Right renal cortex interstitium (tissue), 3 donors: ENCODE measurements around the gene ZFYVE28. TPM values are rescaled to one million over a fixed set of nuclear protein-coding genes. Genes with fewer than 3 reads are reported as not detected.

ENCODE experiments used
- DNase-seq, 3 donors: peaks; one replicate each; pipeline ENCODE4 v3.0.0-alpha.2; 2013; ENCODE audit warnings: low read depth in 3 of 3, low spot score in 2 of 3
- polyA plus RNA-seq, 3 donors: library from polyadenylated mRNA; unstranded; fragments of 120-200 nt; gene quantifications; one replicate each; pipeline ENCODE4 v1.2.1, GENCODE V29; 2013; ENCODE audit not compliant: insufficient read length in 3 of 3

ZFYVE28 gene
- polyA plus RNA-seq, 3 donors: 1.7 to 1.8 (median 1.8) TPM

DNA sequence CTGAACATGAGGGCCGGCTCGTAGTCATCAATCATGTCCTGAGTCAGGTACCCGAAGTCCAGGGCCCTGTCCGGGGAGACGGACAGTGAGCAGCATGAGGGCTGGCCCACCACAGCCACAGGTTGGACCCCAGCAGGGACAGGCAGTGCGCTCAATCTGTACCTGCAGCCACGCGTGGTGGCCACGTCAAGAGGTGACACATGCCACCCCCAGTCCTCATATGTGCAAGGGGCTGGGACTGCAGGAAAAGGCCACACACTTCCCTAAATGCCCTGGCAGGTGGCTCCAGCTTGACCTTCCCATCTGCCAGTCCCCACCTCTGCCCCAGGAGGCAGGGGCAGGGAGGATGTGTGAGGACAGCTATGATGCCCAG lies 82.7 kb downstream of the ZFYVE28 start:
- no peak for DNase-seq

DNA sequence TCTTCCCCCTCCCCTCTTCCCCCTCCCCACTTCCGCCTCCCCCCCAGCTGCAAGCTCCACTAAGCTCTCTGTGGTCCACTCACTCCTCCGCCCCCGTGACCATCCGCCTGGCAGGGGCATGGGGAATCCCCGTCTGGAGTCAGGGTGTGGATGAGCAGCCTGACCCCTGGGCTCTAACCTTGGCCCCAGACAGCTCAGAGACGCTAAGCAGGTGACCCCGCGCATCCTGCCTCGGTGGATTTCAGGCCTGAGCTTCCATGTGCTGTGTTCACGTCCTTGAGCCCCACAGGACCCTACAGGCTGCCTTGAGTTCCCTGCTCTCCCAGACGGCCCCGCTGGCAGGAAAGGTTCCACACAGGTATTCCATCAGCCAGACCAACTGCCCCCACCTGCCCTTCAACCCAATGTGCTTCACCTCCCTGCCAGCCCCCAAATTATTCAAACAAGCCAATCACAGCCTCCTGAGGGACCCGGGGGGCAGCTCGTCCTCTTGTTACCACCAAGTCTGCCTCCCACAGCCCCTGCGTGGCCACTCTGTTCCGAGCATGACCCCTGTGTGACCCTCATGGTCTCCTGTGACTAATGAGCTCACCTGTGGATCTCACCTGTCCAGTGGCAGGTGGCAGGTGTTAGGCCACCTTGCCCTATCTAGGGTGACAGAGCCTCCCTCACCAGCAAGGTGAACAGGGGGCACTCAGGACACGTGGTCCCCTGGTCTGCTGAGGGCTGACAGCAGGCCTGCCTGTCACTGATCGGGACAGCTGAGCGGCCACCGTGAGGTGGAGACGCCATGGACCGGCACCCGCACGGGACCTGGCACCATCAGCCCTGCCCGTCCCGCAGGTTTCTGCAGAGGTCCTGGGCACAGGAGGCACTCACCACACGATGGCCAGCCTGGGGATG lies 83.4 kb downstream of the ZFYVE28 start:
- no peak for DNase-seq

DNA sequence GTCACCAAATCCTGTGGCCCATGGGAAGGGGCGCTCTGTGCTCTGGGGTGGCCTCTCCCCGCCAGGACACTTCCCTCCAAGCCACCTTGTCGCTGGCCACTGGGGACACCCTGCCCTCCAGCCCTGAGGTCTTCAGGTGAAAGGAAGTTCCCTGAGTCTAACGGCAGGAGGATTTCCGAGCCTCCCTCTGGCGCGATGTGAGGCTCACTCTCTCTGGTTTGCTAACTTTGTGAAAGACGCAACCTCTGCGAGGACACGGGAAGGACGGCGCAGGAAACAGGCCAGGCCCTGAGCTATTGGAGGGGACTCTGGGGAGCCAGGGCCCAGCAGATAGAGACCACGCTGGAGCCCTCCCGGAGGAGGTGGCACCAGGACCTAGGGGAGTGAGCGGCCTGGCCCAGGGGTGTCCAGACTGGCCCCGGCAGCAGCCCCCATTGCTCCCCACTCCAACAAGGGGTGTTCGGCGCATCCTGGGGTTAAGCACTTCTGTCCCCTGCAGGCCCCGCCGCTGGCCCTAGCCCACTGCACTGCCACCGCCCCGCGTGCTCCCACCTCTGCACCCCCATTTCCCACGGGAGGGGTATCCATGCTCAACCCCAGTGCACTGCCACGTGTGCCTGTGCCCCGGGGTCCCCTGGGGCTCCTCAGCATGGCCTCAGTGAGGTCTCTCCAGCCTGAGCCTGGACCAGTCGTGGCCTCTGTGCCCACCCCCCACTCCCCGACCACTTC lies 84.4 kb downstream of the ZFYVE28 start:
- no peak for DNase-seq

DNA sequence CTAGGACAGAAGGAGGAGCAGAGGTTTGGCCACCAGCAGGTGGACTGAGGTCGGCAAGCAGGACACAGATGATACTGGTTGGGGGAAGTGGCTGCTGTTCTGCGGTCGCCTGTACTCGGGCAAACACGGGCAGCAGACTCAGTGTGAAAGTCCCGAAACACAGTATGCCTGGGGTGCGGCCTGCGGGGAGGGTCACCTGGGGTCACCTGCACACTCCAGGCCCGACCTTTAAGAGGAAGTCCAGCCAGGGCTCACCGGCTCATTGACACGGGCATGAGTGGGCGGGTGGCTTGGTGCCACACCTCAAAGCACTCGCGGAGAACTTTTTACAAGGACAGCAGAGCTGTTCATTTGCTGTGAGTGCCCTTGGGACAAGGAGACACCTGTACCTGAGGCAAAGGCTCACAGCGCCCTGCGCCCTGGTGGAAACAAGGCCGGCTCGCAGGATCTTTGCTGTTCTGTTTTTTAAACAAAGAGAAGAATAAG lies 85.0 kb downstream of the ZFYVE28 start:
- no peak for DNase-seq

DNA sequence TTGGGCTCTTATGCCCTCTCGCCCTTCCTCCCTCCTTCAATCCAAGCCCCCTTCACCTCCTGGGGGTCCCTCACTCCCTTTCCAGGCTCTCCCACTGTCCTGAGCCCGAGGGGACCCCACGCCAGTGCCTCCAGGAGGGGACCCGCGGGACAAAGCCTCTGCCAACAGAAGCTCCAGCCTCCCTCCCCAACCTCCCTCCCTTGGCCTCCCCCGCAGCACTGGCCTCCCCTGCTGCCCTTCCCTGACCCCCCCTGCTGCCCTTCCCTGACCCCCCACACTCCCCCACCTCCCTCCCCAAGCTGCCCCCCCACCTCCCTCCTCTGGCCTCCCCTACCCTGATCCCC lies 85.5 kb downstream of the ZFYVE28 start:
- DNase-seq: no peak

DNA sequence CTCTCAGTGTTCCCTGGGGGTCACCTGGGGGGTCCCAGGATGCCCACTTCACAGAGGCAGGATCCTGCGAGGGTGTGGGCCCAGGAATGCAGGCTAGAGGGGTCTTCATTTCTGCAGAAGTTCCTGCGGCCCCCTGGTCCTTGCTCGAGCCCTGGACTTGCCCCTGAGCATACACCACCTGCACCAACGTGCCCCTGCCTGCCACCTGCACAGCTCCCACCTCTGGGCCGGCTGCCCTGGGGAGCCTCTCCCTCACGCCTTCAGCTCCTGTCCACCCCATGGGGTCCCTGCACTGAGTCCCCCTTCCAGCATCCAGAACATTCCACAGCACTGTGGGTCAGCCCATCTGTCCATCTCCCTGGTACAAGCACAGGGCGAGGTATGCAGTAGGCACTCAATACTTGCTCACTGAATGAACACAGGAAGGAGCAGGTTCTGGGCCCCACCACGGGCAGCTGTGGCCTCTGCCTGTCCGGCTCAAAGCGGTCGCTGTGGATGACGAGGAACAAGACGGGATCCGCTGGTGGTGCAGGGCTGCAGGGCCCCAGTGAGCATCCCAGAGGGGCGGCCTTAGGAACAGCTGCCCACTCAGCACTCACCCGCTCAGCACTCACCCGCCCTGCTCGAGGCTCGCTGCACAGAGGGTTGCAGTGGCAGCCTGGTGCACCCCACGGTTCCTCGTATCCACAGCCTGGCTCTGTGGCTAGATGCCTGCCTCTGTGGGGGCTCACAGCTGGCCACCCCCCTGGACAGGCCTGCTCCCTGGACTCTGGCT lies 86.1 kb downstream of the ZFYVE28 start:
- no peak for DNase-seq

DNA sequence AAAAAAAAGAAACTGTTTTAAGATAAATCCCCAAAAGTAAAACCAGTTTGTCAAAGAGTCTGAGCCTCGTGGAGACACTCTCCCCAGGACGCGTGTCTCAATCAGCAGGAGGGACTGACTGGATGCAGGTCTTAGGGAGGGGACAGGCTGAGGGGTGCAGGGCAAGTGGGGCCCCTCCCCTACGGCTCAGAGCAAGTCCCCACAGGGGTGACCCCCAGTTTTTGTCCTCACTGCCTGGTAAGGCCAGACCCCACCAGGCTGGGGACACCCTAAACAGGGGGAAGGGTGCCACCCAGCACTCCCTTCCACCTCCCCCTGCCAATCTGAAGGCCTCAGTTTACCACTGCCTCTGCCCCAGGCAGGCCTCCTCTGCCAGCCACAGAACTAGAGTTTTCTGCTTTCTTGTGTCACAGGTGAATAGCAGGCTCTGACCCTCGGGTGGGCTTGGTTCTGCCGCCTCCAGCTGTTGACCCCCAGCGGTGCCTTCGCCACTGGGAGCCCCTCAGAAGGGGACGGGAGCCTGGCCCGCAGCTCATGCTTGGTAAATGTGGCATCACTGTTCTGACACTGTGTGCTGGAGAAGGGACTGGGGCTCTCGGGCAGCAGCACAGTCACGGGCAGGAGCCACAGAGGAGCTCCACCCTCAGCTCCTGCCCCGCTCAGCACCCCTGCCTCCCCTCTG lies 86.8 kb downstream of the ZFYVE28 start:
- DNase-seq: no peak

DNA sequence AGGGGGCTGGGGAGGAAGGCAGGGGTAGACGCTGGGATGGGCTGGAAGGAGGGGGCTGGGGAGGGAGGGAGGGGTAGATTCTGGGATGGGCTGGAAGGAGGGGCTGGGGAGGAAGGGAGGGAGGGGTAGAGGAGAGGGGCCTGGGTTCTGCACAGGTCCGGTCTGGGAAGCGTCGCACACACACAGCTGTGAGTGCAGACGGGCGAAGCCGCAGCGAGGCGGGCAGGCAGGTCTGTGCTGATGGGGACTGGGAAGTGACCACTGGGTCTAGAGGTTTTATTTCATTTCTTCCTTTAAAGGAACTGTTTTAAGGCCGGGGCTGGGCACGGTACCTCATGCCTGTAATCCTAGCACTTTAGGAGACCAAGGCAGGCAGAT lies 87.4 kb downstream of the ZFYVE28 start:
- DNase-seq: no peak

DNA sequence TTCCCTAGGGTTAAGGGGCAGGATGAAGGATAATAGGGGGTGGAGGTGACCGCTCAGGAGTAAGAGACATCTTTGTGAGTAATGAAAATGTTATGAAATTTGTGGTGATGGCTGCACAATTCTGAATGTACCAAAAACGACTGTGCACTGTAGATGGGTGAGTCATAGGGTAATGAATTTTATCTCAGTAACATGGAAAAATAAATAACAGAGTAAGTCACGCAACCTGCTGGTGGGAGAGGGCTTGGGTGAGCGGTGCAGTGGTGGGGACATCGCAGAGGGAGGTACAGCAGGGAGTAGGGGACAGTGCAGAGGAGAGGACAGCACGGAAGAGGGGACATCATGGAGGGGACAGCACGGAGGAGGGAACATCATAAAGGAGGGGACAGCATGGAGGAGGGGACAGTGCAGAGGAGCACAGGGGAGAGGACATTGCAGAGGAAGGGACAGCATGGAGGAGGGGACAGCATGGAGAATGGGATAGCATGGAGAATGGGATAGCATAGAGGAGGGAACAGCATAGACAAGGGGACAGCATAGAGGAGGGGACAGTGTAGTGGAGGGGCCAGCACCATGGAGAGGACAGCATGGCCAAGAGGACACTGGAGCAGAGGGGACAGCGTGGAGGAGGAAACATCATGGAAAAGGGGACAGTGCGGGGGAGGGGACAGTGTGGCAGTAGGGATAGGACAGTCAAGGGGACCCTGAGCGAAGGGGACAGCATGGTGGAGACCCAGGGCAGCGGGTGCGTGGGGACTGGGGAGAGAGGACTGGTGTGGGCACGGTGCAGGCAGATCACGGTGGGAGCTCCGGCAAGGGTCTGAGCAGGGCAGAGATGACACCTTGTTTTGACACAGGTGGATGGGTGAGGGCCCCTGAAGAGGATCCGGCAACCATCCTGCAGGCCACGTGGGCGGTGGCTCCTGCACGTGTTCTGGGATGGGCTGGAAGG lies 88.1 kb downstream of the ZFYVE28 start:
- no peak for DNase-seq

DNA sequence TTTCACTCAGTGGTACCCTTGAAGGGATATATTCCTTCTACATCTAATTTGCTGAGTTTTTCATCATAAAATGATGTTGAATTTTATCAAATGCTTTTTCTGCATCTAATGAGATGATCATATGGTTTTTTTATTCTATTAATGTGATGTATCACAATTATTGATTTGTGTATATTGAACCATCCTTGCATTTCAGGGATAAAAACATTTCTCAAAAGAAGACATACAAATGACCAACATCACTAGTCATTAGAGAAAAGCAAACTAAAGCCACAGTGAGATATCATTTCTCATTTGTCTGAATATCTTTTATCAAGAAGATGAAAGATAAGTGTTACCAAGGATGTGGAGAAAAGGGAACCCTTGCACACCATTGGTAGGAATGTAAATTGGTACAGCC lies 90.9 kb downstream of the ZFYVE28 start:
- DNase-seq: no peak

DNA sequence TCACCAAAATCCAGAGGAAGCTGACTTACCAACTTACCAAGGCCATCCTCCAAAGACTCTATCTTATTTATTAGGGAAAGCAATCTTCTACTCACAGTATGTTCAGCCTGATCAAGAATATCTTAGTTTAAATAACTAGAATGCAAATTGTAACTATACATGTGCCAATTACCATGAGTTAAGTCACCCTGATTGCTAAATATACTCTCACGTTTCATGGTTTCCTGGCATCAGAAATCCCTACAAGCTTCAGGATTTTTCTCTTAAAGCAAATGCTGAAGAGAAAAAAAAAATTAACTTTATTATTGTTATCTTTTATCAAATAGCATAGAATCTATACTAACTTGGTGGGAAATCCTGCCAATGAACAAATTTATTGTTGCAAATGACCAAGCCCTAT lies 93.6 kb downstream of the ZFYVE28 start:
- no peak for DNase-seq

DNA sequence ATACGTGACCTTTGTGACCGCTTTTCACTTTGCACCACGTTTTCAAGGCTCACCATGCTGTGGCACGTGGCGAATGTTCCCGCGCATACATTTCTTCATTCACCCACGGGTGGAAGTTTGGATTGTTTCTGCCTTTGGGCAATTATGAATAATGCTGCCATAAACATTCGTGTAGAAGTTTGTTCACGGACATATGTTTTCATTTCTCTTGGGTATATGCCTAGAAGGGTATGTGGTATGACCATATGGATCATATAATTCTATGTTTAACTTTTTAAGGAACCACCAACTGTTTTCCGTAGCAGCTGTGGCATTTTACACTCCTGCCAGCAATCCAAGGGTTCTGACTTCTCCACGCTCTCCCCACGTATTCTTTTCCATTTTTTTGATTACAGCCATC lies 95.6 kb downstream of the ZFYVE28 start:
- no peak for DNase-seq

DNA sequence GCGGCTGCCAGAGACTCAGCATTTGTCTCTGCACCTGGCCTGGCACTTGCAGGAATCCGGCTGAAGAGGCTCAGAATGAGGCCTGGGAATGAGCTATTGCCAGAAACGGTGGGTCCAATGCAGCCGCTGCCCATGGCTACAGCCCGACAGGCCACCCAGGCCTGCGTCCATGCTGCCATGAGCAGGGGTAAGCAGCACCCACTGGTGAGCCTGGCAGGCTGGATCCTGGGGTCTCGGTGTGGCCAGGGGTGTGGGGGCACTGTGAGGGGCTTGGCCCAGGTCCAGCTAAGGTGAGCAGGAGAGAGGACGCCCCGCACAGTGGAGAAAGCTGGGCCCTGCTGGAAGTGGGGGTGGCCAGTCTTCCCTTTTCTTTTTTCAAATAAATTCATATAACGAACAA lies 96.2 kb downstream of the ZFYVE28 start:
- no peak for DNase-seq

DNA sequence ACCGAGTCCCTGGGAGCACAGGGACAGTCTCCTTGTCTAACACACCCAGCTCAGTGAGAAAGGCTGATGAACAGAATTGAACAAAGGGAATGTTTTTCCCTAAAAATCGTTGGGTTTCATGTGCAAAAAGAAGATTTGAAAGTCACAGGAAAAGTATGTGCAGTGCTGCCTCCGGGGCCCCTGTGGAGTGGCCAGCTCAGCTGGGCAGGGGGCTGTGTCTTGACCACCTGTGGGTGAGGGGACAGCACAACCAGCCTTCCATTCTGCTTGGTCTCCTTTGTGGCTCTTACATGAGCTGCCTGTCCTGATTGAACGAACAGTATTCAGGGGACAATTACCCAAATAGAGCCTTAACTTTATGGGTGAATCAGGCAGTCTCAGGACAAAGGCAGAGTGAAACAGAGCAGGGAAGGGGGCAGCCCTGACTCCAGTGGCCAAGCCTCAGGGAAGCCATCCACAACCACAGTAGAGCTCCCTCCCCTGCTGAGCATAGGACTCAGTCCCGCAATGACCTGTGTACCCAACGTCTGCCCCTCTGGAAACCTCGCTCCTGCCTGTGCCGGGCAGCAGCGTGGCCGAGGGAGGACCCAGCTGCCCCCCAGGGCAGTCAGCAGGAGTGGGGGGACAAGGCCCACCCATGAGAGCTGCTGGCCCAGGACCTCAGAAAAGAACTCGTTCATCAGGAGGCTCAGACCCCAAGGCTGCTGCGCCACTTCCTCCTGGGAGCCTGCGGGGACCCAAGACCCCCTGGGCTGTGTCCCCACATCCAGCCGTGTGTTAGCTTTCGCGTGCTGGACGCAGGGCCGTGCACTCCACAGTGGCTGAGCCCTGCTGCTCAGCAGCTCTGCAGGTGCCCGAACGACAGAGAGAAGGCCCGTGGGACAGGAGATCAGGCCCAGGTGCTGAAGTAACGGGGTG lies 96.9 kb downstream of the ZFYVE28 start:
- no peak for DNase-seq

DNA sequence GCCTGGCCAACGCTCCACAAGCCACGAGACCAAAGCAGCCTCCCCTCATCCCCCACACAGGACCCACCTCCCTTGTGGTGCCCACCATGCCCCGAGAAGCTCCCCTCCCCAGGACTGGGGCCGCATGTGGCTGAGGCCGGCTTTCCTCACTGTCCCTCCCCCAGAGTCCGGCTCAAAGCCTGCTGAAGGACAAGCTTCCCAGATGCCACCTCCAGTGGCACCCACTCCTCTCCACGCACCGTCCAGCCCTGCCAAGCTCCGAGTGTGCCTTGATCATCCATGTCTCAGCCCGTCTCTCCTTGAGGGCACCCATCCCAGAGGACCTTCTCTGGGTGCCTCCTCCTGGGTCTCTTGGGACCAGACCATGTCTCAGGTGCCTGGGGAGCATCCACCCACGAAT lies 97.7 kb downstream of the ZFYVE28 start:
- no peak for DNase-seq

DNA sequence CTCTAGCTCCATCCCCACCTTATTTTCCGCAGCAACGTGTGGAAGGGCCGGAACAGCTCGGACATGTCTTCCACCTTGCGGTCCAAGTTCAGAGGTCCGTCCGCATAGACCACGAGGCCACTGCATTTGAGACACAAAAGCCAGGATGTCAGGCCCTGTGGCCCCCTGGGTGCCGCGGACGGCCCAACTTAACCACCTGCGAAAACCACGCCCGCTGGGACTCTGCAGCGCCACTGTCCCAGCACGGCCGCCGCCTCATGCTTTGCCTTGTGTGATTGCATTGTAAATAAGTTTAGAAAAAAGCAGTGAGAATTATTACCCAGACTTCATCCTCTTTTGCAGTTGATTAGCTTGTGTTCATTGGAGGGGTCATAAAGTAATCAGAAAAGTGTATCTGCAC lies 98.3 kb downstream of the ZFYVE28 start:
- no peak for DNase-seq

DNA sequence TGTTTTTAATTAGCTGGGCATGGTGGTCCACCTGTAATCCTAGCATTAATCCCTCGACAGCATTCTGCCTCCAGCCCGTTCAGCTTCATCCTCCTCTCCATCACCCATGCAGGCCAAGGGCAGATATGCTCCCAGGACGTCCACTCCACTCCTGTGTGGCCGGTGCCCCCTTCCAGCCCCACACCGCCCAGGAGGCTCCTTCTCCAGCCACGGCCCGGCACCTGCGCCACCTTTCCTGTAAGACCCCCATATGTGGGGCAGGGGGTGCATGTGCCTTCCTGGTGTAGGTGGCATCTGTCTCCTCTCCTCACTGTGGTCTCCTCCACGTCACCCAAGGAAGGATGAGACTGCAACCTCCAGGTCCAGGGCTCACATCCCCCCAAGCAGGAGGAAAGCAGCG lies 99.6 kb downstream of the ZFYVE28 start:
- no peak for DNase-seq

DNA sequence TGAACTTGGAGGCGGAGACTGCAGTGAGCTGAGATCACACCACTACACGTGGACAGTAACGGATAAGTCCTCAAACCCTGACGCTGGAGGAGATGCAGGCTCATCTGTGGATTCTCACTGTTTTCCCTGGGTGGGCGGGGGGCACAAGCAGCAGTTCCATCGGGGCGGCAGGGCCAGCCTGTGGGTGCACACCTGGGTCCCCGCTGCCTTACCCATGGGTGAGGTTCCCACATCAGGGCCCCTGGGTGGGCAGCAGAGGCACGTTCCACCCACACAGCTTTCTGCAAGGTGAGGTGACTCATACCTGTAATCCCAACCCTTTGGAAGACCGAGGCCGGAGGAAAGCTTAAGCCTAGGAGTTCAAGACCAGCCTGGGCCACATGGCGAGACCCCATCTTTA lies 100.0 kb downstream of the ZFYVE28 start:
- DNase-seq: no peak

DNA sequence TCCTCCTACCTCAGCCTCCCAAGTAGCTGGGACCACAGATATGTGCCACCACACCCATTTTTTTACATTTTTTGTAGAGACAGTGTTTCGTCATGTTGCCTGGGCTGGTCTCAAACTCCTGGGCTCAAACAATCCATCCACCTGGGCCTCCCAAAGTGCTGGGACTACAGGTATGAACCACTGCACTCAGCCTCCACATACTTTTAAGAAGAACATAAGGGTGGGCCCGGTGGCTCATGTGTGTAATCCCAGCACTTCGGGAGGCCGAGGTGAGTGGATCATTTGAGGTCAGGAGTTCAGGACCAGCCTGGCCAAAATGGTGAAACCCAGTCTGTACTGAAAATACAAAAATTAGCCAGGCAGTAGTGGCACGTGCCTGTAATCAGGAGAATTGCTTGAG lies 105.1 kb downstream of the ZFYVE28 start:
- no peak for DNase-seq
